Measurements from ENCODE around the gene ZNF420.
"Not testable (repeated sequence)": the region's sequence is repeated elsewhere in the genome, so short reads cannot be mapped to it uniquely, and the experiment has no call there.

ZNF420 gene

GRCh38 chr19:37077934-37078716, at the start of gene ZNF420:
TSS of gene ZNF420 (plus strand) at chr19:37078433. CDS start at chr19:37089119, 10,686 bp downstream.
- DNase-seq = peak; percentile 90 to 94

DNA sequence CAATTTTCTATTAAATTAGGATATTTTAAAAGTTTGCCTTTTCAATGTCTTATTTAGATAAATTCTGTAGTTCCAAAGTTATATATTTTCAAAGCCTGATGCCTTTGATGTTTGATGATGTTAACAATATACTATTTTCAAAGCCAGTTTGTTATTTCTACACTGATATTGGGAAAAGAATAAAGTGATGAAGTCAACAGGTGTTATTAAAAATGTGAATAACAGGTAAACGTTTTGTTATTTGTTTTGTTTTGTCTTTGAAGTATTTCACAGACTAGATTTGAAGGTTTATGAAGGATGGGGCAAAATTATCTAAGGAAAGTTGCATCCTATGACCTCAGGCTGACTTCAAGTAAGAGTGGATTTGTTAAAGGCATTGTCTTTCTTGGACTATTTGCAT, 33.1 kb upstream of the ZNF420 start:
- DNase-seq = no peak

DNA sequence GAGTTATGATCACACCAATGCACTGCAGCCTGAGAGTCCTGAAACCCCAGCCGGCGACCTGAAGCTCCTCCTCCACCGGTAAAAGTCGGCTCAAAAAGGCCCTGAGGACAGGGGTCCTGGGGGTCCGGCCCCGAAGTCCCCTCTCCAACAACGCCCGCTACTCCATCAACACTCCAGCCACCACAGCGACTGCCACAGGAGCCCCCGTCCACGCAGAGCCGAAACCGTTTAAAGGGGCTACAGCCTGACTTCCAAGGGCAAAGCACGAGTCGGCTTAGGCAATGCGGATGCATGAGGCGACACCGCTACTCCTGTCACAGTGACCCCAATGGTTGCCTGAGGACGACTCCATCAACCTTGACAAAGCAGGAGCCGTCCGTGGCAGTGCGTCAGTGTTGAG, 22.9 kb upstream of the ZNF420 start:
- DNase-seq = no peak

- DNase-seq = no peak
These were observed 21.5 kb upstream of the ZNF420 start for GRCh38 chr19:37056776-37057175.

GRCh38 chr19:37059142-37059541, 19.1 kb upstream of the ZNF420 start:
- no peak for DNase-seq

GRCh38 chr19:37064886-37065285, 13.3 kb upstream of the ZNF420 start:
- not testable (repeated sequence) for DNase-seq

GRCh38 chr19:37074111-37074510, 4.1 kb upstream of the ZNF420 start:
- no peak for DNase-seq

- no peak for DNase-seq
These were observed 3.3 kb upstream of the ZNF420 start for GRCh38 chr19:37074819-37075362.

DNA sequence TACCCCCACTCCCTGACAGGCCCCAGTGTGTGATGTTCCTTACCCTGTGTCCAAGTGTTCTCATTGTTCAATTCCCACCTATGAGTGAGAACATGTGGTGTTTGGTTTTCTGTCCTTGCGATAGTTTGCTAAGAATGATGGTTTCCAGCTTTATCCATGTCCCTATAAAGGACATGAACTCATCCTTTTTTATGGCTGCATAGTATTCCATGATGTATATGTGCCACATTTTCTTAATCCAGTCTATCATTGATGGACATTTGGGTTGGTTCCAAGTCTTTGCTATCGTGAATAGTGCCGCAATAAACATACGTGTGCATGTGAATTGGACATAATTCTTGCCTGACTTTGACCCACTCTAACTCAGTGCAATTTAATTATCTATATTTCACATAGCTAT, 1.7 kb upstream of the ZNF420 start:
- not testable (repeated sequence) for DNase-seq

- DNase-seq = no peak
These were observed 716 bp upstream of the ZNF420 start for GRCh38 chr19:37077501-37077933.

- no peak for DNase-seq
These were observed 442 bp downstream of the ZNF420 start for GRCh38 chr19:37078717-37079032.

DNA sequence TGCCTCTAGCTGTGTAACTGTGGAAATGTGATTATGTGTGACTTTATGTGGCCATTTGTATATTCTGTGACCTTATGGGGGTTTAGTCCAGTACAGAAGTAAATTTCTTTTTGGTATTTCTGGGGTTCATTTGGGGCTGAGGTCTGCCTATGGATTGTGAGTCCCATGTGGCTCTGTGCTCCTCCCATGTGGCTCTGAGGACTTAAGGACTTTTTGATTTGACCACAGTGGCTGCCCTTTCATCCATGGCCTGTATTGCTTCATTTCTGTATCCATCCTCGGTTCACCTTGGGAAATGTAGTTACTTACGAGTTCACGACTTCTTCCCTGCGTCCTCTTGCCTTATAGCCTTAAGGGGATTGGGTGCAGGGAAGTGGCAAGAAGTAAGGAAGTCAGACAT, 1.0 kb downstream of the ZNF420 start:
- no peak for DNase-seq

DNA sequence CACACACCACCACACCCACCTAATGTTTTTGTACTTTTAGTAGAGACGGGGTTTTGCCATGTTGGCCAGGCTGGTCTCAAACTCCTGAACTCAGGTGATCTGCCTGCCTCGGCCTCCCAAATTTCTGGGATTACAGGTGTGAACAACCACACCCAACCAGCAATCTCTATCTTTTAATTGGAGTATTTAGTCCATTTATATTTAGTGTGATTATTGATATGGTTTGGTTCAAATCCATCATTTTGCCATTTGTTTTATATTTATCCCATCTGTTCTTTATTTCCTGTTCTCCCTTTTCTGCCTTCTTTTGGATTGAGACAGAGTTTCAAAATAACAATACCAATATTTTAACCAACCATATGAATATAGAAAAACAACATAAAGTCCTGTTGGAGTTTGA, 4.1 kb downstream of the ZNF420 start:
- DNase-seq = no peak

GRCh38 chr19:37087110-37087509, 8.9 kb downstream of the ZNF420 start:
- no peak for DNase-seq

DNA sequence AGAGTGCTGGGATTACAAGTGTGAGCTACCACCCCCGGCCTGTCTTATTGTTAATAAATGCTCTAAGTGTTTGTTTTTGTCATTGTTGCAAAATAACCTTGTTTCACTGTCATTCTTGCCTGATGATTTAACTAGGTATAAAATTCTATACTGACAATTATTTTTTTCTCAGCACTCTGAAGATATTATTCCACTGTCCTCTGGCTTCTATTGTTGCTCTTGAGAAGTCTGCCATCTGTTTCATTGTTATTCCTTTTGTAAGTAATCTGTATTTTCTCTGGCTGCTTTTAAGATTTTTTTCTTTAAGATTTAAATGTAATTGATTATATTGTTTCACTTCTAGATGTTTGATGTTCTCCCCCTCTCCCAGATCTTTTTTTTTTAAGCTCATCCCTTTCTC, 17.6 kb downstream of the ZNF420 start:
- no peak for DNase-seq

DNA sequence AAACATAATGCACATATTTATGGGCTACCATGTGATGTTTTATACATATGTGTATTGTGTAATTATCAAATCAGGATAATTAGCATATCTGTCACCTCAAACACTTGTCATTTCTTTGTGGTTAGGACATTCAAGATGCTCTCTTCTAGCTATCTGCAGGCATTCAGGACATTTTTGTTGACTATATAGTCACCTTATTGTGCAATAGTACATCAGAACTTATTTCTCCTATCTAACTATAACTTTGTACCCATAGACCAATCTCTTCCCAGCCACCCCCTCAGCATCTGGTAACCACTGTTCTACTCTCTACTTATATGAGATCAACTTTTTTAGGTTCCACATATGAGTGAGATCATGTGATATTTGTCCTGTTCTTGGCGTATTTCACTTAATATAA, 20.3 kb downstream of the ZNF420 start:
- DNase-seq = no peak

- DNase-seq = not testable (repeated sequence)
These were observed 25.9 kb downstream of the ZNF420 start for GRCh38 chr19:37104135-37104534.

GRCh38 chr19:37111753-37112152, 33.5 kb downstream of the ZNF420 start:
- DNase-seq = not testable (repeated sequence)

GRCh38 chr19:37114001-37114400, 35.8 kb downstream of the ZNF420 start:
- no peak for DNase-seq

- not testable (repeated sequence) for DNase-seq
These were observed 43.9 kb downstream of the ZNF420 start for GRCh38 chr19:37122093-37122492.

DNA sequence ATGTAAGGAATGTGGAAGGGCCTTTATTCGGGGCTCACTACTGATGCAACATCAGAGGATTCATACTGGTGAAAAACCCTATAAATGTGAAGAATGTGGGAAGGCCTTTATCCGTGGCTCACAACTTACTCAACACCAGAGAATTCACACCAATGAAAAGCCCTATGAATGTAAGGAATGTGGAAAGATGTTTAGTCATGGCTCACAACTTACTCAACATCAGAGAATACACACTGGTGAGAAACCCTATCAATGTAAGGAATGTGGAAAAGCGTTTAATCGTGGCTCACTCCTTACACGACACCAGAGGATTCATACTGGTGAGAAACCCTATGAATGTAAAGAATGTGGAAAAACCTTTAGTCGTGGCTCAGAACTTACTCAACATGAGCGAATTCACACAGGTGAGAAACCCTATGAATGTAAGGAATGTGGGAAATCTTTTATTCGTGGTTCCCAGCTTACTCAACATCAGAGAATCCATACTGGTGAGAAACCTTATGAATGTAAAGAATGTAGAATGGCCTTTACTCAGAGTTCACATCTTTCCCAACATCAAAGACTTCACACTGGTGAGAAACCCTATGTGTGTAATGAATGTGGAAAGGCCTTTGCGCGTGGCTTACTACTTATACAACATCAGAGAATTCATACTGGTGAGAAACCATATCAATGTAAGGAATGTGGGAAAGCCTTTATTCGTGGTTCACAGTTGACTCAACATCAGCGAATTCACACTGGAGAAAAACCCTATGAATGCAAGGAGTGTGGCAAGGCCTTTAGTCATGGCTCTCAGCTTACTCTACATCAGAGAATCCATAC, 50.0 kb downstream of the ZNF420 start:
- no peak for DNase-seq

GRCh38 chr19:37128821-37129177, 50.6 kb downstream of the ZNF420 start:
- DNase-seq = no peak

DNA sequence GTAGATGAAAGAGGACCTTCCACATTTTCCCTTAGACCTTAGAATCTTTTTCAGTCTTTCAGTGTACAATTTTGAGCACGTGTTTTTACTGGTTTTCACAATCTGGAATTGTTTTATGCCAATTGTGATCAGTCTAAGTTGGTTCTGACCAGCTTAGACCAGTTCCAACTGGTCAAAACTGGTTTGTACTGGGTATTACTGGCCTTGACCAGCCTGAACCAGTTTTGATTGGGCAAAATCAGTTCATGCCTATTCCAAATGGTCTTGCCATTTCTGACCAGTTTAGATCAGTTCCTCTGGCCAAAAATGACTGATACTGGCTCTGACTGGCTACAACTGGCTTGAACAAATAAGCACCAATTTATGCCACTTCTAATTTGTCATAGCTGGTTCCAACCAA, 57.9 kb downstream of the ZNF420 start:
- DNase-seq = no peak

- no peak for DNase-seq
These were observed 70.0 kb downstream of the ZNF420 start for GRCh38 chr19:37148214-37148613.

All from hippocampal formation (tissue), 2 donors.